SW480 (cell line): Measurements from ENCODE around the gene NRIP3.
A peak's percentile ranks its signal among the peaks of the same experiment; 100 is the strongest.
"Not testable (repeated sequence)": the region's sequence is repeated elsewhere in the genome, so short reads cannot be mapped to it uniquely, and the experiment has no call there.

Experiments
- DNase-seq: peaks from one replicate; pipeline ENCODE4 v3.0.0-alpha.2; 2016; ENCODE audit warnings: low spot score

Gene NRIP3

GRCh38 chr11:9015677-9016076, 11.9 kb upstream of the NRIP3 start:
- DNase-seq: peak; percentile 71

- DNase-seq: peak; percentile 54
Observed at GRCh38 chr11:9014826-9015225, 11.0 kb upstream of the NRIP3 start.

GRCh38 chr11:9013373-9013772, 9.6 kb upstream of the NRIP3 start:
- no peak for DNase-seq

GRCh38 chr11:9009538-9009937, 5.7 kb upstream of the NRIP3 start:
- not testable (repeated sequence) for DNase-seq

- DNase-seq: no peak
Observed at GRCh38 chr11:9008661-9009060, 4.9 kb upstream of the NRIP3 start.

- no peak for DNase-seq
Observed at GRCh38 chr11:9008011-9008550, 4.3 kb upstream of the NRIP3 start.

GRCh38 chr11:9005087-9005486, 1.3 kb upstream of the NRIP3 start:
- no peak for DNase-seq

GRCh38 chr11:9004183-9004926, 554 bp upstream of the NRIP3 start:
- DNase-seq: no peak

- no peak for DNase-seq
Observed at GRCh38 chr11:9002920-9003572, 755 bp downstream of the NRIP3 start.

GRCh38 chr11:9001736-9002135, 2.1 kb downstream of the NRIP3 start:
- DNase-seq: no peak

GRCh38 chr11:8998017-8998416, 5.8 kb downstream of the NRIP3 start:
- no peak for DNase-seq

- no peak for DNase-seq
Observed at GRCh38 chr11:8997451-8997850, 6.3 kb downstream of the NRIP3 start.

- DNase-seq: no peak
Observed at GRCh38 chr11:8989453-8989852, 14.3 kb downstream of the NRIP3 start.

- no peak for DNase-seq
Observed at GRCh38 chr11:8988329-8989234, 15.2 kb downstream of the NRIP3 start.

GRCh38 chr11:8987446-8987845, 16.4 kb downstream of the NRIP3 start:
- DNase-seq: no peak

- not testable (repeated sequence) for DNase-seq
Observed at GRCh38 chr11:8986772-8987171, 17.0 kb downstream of the NRIP3 start.

GRCh38 chr11:8985462-8985861, 18.3 kb downstream of the NRIP3 start:
- DNase-seq: no peak

GRCh38 chr11:8983552-8983951, 20.2 kb downstream of the NRIP3 start:
- DNase-seq: no peak

GRCh38 chr11:8980485-8980884, 23.3 kb downstream of the NRIP3 start:
- DNase-seq: no peak

GRCh38 chr11:8979365-8979764, 24.4 kb downstream of the NRIP3 start:
- DNase-seq: not testable (repeated sequence)

GRCh38 chr11:8973121-8973520, 30.7 kb downstream of the NRIP3 start:
- no peak for DNase-seq

- no peak for DNase-seq
Observed at GRCh38 chr11:8971924-8972316, 31.9 kb downstream of the NRIP3 start.
